Tibial nerve (tissue), 4 donors: Measurements from ENCODE around the gene SFXN1.

Source experiments
- EP300 ChIP-seq, 2 donors: sonication (generic); formaldehyde crosslinking; IDR thresholded peaks; one replicate each; pipeline ENCODE4 v1.6.1; 2017; ENCODE audit warnings: antibody characterized with exemption in 2 of 2, mild to moderate bottlenecking in 1 of 2
- POLR2A ChIP-seq, 2 donors: fragments of 450-650 bp; IDR thresholded peaks; one replicate each; pipeline ENCODE4 v1.6.1; 2017; ENCODE audit warnings: antibody characterized with exemption in 2 of 2, mild to moderate bottlenecking in 2 of 2, moderate library complexity in 2 of 2
- TF ChIP-seq, protein P1 (sequence below), 5 experiments: fragments of 200-600 bp in 3 of 5; fragments of 450-650 bp in 2 of 5; sonication (generic) in 3 of 5; IDR thresholded peaks; one replicate each; pipeline ENCODE4 v1.5.1; 2016 to 2019; ENCODE audit warnings: antibody characterized with exemption in 5 of 5, mild to moderate bottlenecking in 3 of 5, moderate library complexity in 2 of 5

DNA sequence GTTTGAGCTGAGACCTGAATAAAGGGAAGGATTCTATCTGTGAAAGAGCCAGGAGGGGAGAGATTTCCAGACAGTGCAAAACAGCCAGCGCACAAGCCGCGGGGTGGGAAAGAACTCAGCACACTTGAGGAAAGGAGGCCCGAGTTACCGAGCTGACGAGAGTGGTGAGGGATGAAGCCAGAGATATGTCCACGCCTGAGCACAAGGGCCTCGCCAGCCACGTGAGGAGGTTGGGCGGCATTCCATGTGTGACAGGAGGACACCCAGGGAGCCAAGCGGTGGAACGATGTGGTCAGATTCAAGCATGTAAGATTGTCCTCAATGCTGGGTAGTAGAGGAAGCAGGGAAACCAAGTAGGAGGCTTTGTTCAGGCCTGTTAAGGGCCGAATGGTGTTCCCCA is 17.0 kb upstream of the SFXN1 start:
- TF ChIP-seq POLR2A (IDR thresholded peaks at IDR 0.05) (no peak), EP300 (IDR thresholded peaks at IDR 0.05) (no peak)
- TF ChIP-seq, protein P1, sequence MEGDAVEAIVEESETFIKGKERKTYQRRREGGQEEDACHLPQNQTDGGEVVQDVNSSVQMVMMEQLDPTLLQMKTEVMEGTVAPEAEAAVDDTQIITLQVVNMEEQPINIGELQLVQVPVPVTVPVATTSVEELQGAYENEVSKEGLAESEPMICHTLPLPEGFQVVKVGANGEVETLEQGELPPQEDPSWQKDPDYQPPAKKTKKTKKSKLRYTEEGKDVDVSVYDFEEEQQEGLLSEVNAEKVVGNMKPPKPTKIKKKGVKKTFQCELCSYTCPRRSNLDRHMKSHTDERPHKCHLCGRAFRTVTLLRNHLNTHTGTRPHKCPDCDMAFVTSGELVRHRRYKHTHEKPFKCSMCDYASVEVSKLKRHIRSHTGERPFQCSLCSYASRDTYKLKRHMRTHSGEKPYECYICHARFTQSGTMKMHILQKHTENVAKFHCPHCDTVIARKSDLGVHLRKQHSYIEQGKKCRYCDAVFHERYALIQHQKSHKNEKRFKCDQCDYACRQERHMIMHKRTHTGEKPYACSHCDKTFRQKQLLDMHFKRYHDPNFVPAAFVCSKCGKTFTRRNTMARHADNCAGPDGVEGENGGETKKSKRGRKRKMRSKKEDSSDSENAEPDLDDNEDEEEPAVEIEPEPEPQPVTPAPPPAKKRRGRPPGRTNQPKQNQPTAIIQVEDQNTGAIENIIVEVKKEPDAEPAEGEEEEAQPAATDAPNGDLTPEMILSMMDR (IDR thresholded peaks at IDR 0.05) = no peak
